ENCODE results near the gene NANOS2.

The NANOS2 gene

GRCh38 chr19:45882652-45883585, 31.7 kb downstream of the NANOS2 start:
- Mint-ChIP-seq H3K36me3 (ENCODE audit: low read depth) (peaks cover 4% of the 10 kb centered on the region), H3K27ac (peak overlapping the region; percentile 54 to 91 (median 86)), H3K4me3 (peak overlapping the region; percentile 82 to 88 (median 86)), H3K27me3 (ENCODE audit: low read depth) (peaks cover 8% of the 10 kb centered on the region), H3K4me1 (peaks cover 39% of the 10 kb centered on the region), H3K9me3 (no peaks in the 10 kb centered on the region)
- TF ChIP-seq, protein P1, sequence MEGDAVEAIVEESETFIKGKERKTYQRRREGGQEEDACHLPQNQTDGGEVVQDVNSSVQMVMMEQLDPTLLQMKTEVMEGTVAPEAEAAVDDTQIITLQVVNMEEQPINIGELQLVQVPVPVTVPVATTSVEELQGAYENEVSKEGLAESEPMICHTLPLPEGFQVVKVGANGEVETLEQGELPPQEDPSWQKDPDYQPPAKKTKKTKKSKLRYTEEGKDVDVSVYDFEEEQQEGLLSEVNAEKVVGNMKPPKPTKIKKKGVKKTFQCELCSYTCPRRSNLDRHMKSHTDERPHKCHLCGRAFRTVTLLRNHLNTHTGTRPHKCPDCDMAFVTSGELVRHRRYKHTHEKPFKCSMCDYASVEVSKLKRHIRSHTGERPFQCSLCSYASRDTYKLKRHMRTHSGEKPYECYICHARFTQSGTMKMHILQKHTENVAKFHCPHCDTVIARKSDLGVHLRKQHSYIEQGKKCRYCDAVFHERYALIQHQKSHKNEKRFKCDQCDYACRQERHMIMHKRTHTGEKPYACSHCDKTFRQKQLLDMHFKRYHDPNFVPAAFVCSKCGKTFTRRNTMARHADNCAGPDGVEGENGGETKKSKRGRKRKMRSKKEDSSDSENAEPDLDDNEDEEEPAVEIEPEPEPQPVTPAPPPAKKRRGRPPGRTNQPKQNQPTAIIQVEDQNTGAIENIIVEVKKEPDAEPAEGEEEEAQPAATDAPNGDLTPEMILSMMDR (IDR thresholded peaks at IDR 0.05; ENCODE audit: unreplicated experiment in 3 of 3) = peak; percentile 88 to 96 (median 94)

DNA sequence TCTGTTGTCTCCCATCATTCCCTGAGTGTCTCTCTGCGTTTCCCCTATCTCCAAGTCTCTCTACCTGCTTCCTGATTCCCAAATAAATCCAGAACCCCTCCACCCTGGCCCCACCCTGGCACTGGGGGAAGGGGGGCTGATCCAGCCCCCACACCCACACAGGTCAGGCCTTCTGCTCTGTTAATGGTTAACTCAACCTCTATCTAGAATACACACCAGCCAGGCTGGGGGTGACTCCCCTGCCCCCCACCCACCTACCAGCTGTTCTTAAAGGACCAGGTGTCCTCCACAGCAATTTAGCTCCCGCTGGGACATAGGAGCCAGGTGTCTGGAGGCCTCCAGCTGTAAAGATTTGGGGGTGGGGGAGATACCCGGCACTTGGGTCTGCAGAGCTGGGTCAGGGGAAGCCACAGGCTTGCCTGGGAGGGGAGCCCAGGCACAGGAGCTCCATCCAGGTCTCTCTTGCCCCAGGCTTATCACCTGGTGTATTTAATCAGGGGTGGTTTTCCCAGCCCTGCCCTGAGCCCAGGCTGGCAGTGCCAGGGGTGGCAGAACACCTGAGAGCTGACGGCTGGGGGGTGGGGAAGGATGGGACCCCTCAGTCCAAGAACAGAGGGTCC, 32.6 kb downstream of the NANOS2 start:
- H3K36me3 Mint-ChIP-seq (ENCODE audit: low read depth) = peaks cover 4% of the 10 kb centered on the region
- H3K4me3 Mint-ChIP-seq = peak overlapping the region; percentile 82 to 88 (median 86)
- no peaks in the 10 kb centered on the region for H3K9me3 Mint-ChIP-seq
- H3K27ac Mint-ChIP-seq = peak overlapping the region; percentile 54 to 95 (median 91)
- TF ChIP-seq, protein P1 (IDR thresholded peaks at IDR 0.05; ENCODE audit: unreplicated experiment in 3 of 3) = no peak
- H3K27me3 Mint-ChIP-seq (ENCODE audit: low read depth) = peaks cover 8% of the 10 kb centered on the region
- H3K4me1 Mint-ChIP-seq = peaks cover 43% of the 10 kb centered on the region

DNA sequence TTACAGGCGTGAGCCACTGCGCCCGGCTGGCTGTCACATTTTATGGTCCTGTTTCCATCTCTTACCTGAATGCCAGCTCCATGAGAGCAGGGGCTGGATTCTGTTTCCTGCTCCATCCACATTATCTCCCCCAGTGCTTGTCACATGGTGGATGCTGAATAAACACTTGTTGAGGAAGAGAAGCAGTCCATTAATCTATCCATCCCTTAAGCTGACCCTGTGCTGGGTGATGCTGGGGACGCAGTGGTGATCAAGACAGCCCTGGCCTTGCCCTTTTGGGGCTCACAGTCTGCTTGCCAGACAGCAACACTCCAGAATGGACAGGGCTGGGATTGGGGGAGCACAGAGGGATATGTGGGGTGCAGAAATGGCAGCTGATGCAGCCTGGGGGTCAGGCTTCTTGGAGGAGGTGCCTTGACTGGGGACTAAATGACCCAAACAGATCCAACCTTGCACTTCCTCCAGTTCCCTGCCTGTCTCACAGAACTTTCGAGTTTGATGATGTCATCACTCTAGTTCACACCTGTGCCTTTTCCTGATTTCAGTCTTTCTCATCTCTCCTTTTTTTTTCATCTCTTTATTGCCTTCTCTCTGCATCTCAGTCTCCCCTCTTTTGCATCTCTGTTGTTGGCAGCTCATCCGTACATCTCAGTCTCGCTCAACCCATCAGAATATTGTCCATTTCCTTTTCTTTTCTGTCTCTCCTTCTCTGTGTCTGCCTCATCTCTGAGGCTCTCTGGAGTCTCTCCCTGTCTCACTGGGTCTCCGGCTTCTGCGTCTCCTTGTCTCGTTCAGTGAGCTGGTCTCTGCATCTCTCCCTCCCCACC, 33.3 kb downstream of the NANOS2 start:
- Mint-ChIP-seq H3K36me3 (ENCODE audit: low read depth) (peaks cover 4% of the 10 kb centered on the region), H3K27ac (peak overlapping the region; percentile 54 to 95 (median 91)), H3K9me3 (no peaks in the 10 kb centered on the region), H3K27me3 (ENCODE audit: low read depth) (peaks cover 8% of the 10 kb centered on the region), H3K4me1 (peaks cover 40% of the 10 kb centered on the region), H3K4me3 (peak overlapping the region; percentile 5 to 82 (median 51))
- TF ChIP-seq, protein P1 (IDR thresholded peaks at IDR 0.05; ENCODE audit: unreplicated experiment in 3 of 3) = no peak

DNA sequence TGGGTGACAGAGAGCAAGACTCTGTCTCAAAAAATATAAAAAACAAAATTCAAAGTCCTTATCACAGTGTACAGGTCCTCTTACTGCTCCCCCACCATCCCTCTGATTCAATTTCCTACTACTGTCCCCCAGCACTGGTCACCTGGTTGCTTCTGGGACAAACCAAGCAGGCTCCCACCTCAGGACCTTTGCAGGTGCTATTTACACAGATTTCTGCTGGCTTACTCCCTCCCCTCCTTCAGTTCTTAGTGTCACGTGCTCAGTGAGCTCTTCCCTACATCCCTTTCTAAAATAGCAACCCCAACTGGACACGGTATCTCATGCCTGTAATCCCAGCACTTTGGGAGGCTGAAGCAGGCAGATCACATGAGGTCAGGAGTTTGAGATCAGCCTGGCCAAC, 34.6 kb downstream of the NANOS2 start:
- Mint-ChIP-seq H3K27ac (peak overlapping the region in 1 of 3 experiments; percentile 23), H3K4me1 (peaks cover 38% of the 10 kb centered on the region), H3K9me3 (no peaks in the 10 kb centered on the region), H3K4me3 (no peak overlapping the region), H3K27me3 (ENCODE audit: low read depth) (peaks cover 13% of the 10 kb centered on the region), H3K36me3 (ENCODE audit: low read depth) (peaks cover 4% of the 10 kb centered on the region)
- TF ChIP-seq, protein P1 (IDR thresholded peaks at IDR 0.05; ENCODE audit: unreplicated experiment in 3 of 3) = no peak

DNA sequence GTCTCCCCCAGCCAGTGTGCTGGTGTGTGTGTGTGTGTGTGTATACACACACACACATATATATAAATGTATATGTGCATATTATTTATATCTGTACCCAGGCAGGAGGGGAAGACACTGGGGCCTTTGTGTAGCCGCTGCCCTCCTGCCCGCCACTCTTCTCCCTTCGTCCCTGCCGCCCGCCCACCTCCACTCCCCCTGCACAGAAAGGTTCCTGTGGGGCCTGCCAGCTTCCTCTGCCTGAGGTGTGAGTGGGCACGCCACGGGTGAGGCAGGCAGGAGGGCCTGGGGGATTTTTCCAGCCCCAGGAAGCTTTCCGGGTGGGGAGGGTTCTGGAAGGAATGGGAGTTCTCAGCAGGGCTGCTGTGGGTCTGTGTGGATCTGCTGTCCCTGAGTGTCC, 35.5 kb downstream of the NANOS2 start:
- TF ChIP-seq, protein P1 (IDR thresholded peaks at IDR 0.05; ENCODE audit: unreplicated experiment in 3 of 3) = no peak
- Mint-ChIP-seq H3K4me3 (peak overlapping the region in 2 of 3 experiments; percentile 10 to 31), H3K36me3 (ENCODE audit: low read depth) (peaks cover 4% of the 10 kb centered on the region), H3K27me3 (ENCODE audit: low read depth) (peaks cover 14% of the 10 kb centered on the region), H3K27ac (peak overlapping the region; percentile 27 to 78 (median 74)), H3K9me3 (no peaks in the 10 kb centered on the region), H3K4me1 (peaks cover 40% of the 10 kb centered on the region)
